Pancreas (tissue), 10 donors: Measurements from ENCODE around the gene PCBP1. TPM values are rescaled to one million over a fixed set of nuclear protein-coding genes. Genes with fewer than 3 reads are reported as not detected.

ENCODE experiments used
- ATAC-seq, 4 donors: fragments of 200-7000 bp; cut with Tn5 transposase; one replicate each; pipeline versions ENCODE4 v1.8.0 to v1.9.1; 2020; ENCODE audit warnings: mild to moderate bottlenecking in 4 of 4, moderate library complexity in 4 of 4
- DNase-seq, 6 donors: peaks; one replicate each; pipeline ENCODE4 v3.0.0-alpha.2; 2020
- FAIRE-seq: peaks from 2 replicates; lab custom pipeline; 2012; peaks lifted over from hg19 to GRCh38; lab: Jason Lieb, UNC
- H3K27ac ChIP-seq, 4 donors: fragments of 200-600 bp; sonication (generic); 1 replicate in 3 of 4; 2 replicates in 1 of 4; pipeline versions ENCODE4 v1.5.0 to v1.8.0; 2020
- H3K27me3 ChIP-seq, 4 donors: fragments of 200-600 bp; one replicate each; pipeline ENCODE4 v1.8.0; 2021
- H3K36me3 ChIP-seq, 3 donors: fragments of 200-600 bp; sonication (generic) in 1 of 3; one replicate each; pipeline versions ENCODE4 v1.5.0 to v1.8.0; 2020 to 2021
- H3K4me1 ChIP-seq, 3 donors: fragments of 200-600 bp; one replicate each; pipeline ENCODE4 v1.8.0; 2021
- H3K4me3 ChIP-seq, 4 donors: fragments of 200-600 bp; sonication (generic) in 2 of 4; one replicate each; pipeline versions ENCODE4 v1.5.0 to v1.8.0; 2020 to 2021
- H3K9me3 ChIP-seq, 4 donors: fragments of 200-600 bp; one replicate each; pipeline ENCODE4 v1.8.0; 2021
- WGBS, 2 donors: extraction: QIAGEN DNeasy Blood & Tissue Kit; methylation state at CpG; one replicate each; pipeline ENCODE4 v1.1.7; 2013; 5-methylcytosine and 5-hydroxymethylcytosine counted together
- intact Hi-C, 3 donors: fragments of 100-400 bp; cut with DNase I; formaldehyde crosslinking; loops; one replicate each; pipeline versions ENCODE4 v1.11.1 to v1.14.2; 2022
- polyA plus RNA-seq, 2 donors: library from polyadenylated mRNA; stranded (reverse); fragments of 200-250 nt; gene quantifications; one replicate each; pipeline ENCODE4 v1.2.3, GENCODE V29; 2013
- total RNA-seq, 6 donors: library from RNA; stranded (reverse); fragmentation: NEBNext Ultra II Directional in 4 of 6; extraction: Animal tissue kit (Norgen Biotek cat#: 25700) in 4 of 6; gene quantifications; one replicate each; pipeline versions ENCODE4 v1.2.1 to v1.2.4, GENCODE V29; 2021 to 2023
- TF ChIP-seq, protein P1 (sequence below), 4 donors: fragments of 200-600 bp; sonication (generic) in 3 of 4; IDR thresholded peaks; one replicate each; pipeline versions ENCODE4 v1.5.0 to v1.8.0; 2021; ENCODE audit warnings: antibody characterized with exemption in 4 of 4
- donor health status: healthy with polysubstance abuse.
- donor health status: DM: no; HTN: no; CAD: no; lungs with moderate emphysema.
- donor health status: DM: no; HTN: no; CAD: no.
- donor health status: control.
- donor health status: control.
- donor health status: Bipolar disorder and iron deficiency.
- donor health status: DM: yes; HTN: yes; CAD: no.
- donor health status: DM: no; HTN: no; CAD: no.
- donor health status: DM: no; HTN: no; CAD: no.
- donor health status: DM: yes; HTN: yes; CAD: no.

PCBP1 gene
- total and polyA plus RNA-seq, 8 donors, result 121 to 232 (median 177) TPM

GRCh38 chr2:70083344-70084156 lies 3.7 kb upstream of the PCBP1 start:
- Histone ChIP-seq H3K9me3 (no peaks in the 10 kb centered on the region), H3K27ac (no peak overlapping the region), H3K27me3 (no peaks in the 10 kb centered on the region), H3K4me1 (peaks cover 14 to 23% (median 21%) of the 10 kb centered on the region in 3 donors), H3K4me3 (no peak overlapping the region), H3K36me3 (peaks cover 0 to 24% (median 0%) of the 10 kb centered on the region in 3 donors)
- WGBS, 2 donors, result 68 to 73% methylated on average over 8 of the region's 8 CpGs
- TF ChIP-seq, protein P1, sequence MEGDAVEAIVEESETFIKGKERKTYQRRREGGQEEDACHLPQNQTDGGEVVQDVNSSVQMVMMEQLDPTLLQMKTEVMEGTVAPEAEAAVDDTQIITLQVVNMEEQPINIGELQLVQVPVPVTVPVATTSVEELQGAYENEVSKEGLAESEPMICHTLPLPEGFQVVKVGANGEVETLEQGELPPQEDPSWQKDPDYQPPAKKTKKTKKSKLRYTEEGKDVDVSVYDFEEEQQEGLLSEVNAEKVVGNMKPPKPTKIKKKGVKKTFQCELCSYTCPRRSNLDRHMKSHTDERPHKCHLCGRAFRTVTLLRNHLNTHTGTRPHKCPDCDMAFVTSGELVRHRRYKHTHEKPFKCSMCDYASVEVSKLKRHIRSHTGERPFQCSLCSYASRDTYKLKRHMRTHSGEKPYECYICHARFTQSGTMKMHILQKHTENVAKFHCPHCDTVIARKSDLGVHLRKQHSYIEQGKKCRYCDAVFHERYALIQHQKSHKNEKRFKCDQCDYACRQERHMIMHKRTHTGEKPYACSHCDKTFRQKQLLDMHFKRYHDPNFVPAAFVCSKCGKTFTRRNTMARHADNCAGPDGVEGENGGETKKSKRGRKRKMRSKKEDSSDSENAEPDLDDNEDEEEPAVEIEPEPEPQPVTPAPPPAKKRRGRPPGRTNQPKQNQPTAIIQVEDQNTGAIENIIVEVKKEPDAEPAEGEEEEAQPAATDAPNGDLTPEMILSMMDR (IDR thresholded peaks at IDR 0.05), result no peak
- DNase-seq, result no peak
- intact Hi-C loops, result no loop called here
- no peak for FAIRE-seq
- no peak for ATAC-seq

- DNase-seq, result peak in 5 of 6 donors; percentile 40 to 79 (median 47)
- no peaks in the 10 kb centered on the region for H3K9me3 ChIP-seq
- no peak for FAIRE-seq
- peak overlapping the region in 3 of 4 donors; percentile 1 to 91 (median 84) for H3K4me3 ChIP-seq
- peaks cover 0 to 16% (median 0%) of the 10 kb centered on the region in 3 donors for H3K36me3 ChIP-seq
- intact Hi-C loops, result loop anchor here in 1 of 3 donors (5.0 kb wide), 1 partner anchor 37 kb away; no protein-coding TSS in a partner anchor
- peaks cover 18 to 29% (median 26%) of the 10 kb centered on the region in 3 donors for H3K4me1 ChIP-seq
- peak overlapping the region; percentile 100 for H3K27ac ChIP-seq
- TF ChIP-seq, protein P1 (IDR thresholded peaks at IDR 0.05), result no peak
- 9 to 11% methylated on average over 10 of the region's 10 CpGs for WGBS, 2 donors
- peak in 2 of 4 donors; percentile 30 to 42 for ATAC-seq
- no peaks in the 10 kb centered on the region for H3K27me3 ChIP-seq
These were observed 2.1 kb upstream of the PCBP1 start for GRCh38 chr2:70084973-70085710.

GRCh38 chr2:70085711-70086277 lies 1.5 kb upstream of the PCBP1 start:
- no peak for DNase-seq
- H3K4me1 ChIP-seq, result peaks cover 20 to 29% (median 28%) of the 10 kb centered on the region in 3 donors

DNA sequence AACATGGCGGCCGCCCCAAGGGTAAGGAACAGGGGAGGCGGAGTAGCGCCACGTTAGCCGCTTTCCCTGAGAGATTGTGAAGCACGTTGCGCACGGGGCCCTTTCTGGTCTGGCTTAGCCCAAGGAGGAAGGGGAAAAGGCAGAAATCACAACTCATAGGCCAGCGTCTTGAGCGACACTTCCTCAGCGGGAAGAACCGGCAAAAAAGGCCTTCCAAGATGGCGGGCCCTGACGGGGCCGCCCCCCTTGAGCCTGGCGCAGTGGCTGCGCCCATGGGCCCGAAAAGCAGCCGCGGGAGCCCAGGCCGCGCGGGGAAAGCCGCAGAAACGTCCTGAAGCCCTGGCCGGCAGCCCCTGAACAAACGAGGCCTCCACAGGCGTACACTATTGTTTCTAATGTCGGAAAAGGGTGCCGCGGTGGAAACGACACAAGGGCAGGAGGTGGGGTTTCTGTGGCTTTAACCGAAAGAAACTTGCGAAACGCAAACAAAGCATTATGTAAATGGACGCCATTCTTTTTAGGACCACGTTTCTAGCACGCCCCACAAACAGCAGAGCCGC lies 919 bp upstream of the PCBP1 start:
- WGBS, 2 donors, result 3% methylated on average over 40 of the region's 40 CpGs
- FAIRE-seq, result no peak

More at GRCh38 chr2:70085711-70086277, 1.5 kb upstream of the PCBP1 start:
- ATAC-seq, result no peak
- Histone ChIP-seq H3K27me3 (no peaks in the 10 kb centered on the region), H3K9me3 (no peaks in the 10 kb centered on the region), H3K36me3 (peaks cover 0 to 16% (median 0%) of the 10 kb centered on the region in 3 donors), H3K4me3 (peak overlapping the region; percentile 21 to 91 (median 82)), H3K27ac (peak overlapping the region; percentile 100)
- intact Hi-C loops, result loop anchor here in 1 of 3 donors (5.0 kb wide), 1 partner anchor 37 kb away; no protein-coding TSS in a partner anchor
- TF ChIP-seq, protein P1 (IDR thresholded peaks at IDR 0.05), result no peak
- 18 to 25% methylated on average over 22 of the region's 22 CpGs for WGBS, 2 donors
- FAIRE-seq, result no peak

More for the DNA sequence above, 919 bp upstream of the PCBP1 start:
- peaks cover 20 to 29% (median 28%) of the 10 kb centered on the region in 3 donors for H3K4me1 ChIP-seq
- ATAC-seq (peak; percentile 41 to 65 (median 51)), DNase-seq (peak; percentile 51 to 79 (median 74))
- H3K9me3 ChIP-seq, result no peaks in the 10 kb centered on the region
- intact Hi-C loops, result loop anchor here in 1 of 3 donors (5.0 kb wide), 1 partner anchor 36 kb away; no protein-coding TSS in a partner anchor
- peak overlapping the region; percentile 100 for H3K27ac ChIP-seq
- TF ChIP-seq, protein P1 (IDR thresholded peaks at IDR 0.05), result no peak
- H3K4me3 ChIP-seq, result peak overlapping the region; percentile 21 to 91 (median 82)
- peaks cover 0 to 16% (median 0%) of the 10 kb centered on the region in 3 donors for H3K36me3 ChIP-seq
- H3K27me3 ChIP-seq, result no peaks in the 10 kb centered on the region
